ENCODE results near the gene ZFP92.

DNA sequence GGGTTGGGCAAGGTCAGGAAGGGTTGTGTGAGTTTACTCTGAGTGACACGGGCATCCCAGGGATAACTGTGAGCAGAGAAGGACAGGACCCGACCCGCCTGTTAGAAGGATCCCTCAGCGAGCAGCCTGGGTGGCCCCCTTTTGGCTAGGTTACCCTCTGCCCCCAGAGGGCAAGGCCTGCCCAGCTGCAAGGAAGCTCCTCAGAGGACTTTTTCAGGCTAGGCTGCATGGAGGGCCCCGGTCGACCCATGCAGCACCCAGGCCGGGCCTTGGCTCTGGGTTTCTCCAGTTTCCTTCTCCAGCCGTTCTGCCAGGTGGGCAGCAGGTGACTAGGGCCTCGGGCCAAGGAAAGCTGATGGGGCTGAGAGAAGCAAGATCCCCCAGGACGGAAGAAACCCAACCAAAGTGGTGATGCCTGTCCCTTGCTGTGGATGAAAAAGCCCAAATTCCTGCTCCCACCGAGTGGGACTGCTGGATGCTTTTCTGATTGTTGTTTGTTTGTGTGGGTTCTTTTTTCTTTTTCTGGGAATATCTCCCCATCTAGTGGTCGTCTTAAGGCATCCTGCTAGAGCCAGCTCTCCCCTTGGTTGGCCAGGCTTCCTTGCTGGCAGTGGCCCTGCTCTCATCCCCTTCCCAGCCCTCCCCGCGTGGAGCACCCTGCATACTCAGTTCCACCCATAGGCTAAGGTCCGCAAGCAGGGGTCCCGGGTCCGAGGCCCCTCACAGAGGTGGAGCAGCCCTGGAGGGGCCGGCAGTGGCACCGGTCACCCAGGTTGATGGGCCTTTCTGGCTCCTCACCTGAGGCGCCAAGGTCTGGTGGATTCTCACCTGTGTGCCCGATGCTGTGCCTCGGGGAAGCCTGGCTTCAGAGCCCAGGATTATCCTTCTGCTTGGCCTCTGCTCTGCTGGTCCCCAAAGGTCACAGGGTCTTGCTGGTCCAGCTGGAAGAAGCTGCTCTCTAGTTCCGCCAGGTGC lies 1.8 kb downstream of the ZFP92 start:
- no peak for TF ChIP-seq EZH2phosphoT487 (conservative IDR thresholded peaks at IDR 0.05; ENCODE audit: low read length)
- TF ChIP-seq, protein P1, sequence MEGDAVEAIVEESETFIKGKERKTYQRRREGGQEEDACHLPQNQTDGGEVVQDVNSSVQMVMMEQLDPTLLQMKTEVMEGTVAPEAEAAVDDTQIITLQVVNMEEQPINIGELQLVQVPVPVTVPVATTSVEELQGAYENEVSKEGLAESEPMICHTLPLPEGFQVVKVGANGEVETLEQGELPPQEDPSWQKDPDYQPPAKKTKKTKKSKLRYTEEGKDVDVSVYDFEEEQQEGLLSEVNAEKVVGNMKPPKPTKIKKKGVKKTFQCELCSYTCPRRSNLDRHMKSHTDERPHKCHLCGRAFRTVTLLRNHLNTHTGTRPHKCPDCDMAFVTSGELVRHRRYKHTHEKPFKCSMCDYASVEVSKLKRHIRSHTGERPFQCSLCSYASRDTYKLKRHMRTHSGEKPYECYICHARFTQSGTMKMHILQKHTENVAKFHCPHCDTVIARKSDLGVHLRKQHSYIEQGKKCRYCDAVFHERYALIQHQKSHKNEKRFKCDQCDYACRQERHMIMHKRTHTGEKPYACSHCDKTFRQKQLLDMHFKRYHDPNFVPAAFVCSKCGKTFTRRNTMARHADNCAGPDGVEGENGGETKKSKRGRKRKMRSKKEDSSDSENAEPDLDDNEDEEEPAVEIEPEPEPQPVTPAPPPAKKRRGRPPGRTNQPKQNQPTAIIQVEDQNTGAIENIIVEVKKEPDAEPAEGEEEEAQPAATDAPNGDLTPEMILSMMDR (IDR thresholded peaks at IDR 0.05; ENCODE audit: insufficient read depth, low read length, poor library complexity, severe bottlenecking) = no peak

Measured in SU-DHL-6 (cell line).